ENCODE results near the gene CLSTN1. TPM values are rescaled to one million over a fixed set of nuclear protein-coding genes. Genes with fewer than 3 reads are reported as not detected.

CLSTN1 gene
- 144 and 149 TPM in 2 replicates for total RNA-seq (2014; rRNA removed; shearing (Covaris generic); ENCODE audit: low replicate concordance)

GRCh38 chr1:9823943-9824701, at the start of gene CLSTN1:
TSS of gene CLSTN1 (minus strand) at chr1:9823965. CDS start at chr1:9823733, 232 bp downstream.
- peak; percentile 70 for DNase-seq (ENCODE audit: low read depth)
- in situ Hi-C loops (cut with HindIII; ENCODE audit: low pct_unique_long_range_greater_than_20kb, low sequenced_read_pairs) = no loop called here

GRCh38 chr1:9873385-9873784, 49.6 kb upstream of the CLSTN1 start:
- in situ Hi-C loops (cut with HindIII; ENCODE audit: low pct_unique_long_range_greater_than_20kb, low sequenced_read_pairs) = no loop called here
- no peak for DNase-seq (ENCODE audit: low read depth)

GRCh38 chr1:9872430-9873165, 48.8 kb upstream of the CLSTN1 start:
- in situ Hi-C loops (cut with HindIII; ENCODE audit: low pct_unique_long_range_greater_than_20kb, low sequenced_read_pairs) = no loop called here
- no peak for DNase-seq (ENCODE audit: low read depth)

- in situ Hi-C loops (cut with HindIII; ENCODE audit: low pct_unique_long_range_greater_than_20kb, low sequenced_read_pairs) = no loop called here
- DNase-seq (ENCODE audit: low read depth) = no peak
These were observed 48.1 kb upstream of the CLSTN1 start for GRCh38 chr1:9871707-9872425.

- in situ Hi-C loops (cut with HindIII; ENCODE audit: low pct_unique_long_range_greater_than_20kb, low sequenced_read_pairs) = no loop called here
These were observed 47.3 kb upstream of the CLSTN1 start for GRCh38 chr1:9871021-9871420.

GRCh38 chr1:9870572-9870971, 46.8 kb upstream of the CLSTN1 start:
- in situ Hi-C loops (cut with HindIII; ENCODE audit: low pct_unique_long_range_greater_than_20kb, low sequenced_read_pairs) = no loop called here
- no peak for DNase-seq (ENCODE audit: low read depth)

More at GRCh38 chr1:9871021-9871420, 47.3 kb upstream of the CLSTN1 start:
- DNase-seq (ENCODE audit: low read depth) = no peak

- in situ Hi-C loops (cut with HindIII; ENCODE audit: low pct_unique_long_range_greater_than_20kb, low sequenced_read_pairs) = no loop called here
- DNase-seq (ENCODE audit: low read depth) = no peak
These were observed 46.1 kb upstream of the CLSTN1 start for GRCh38 chr1:9869831-9870251.

- in situ Hi-C loops (cut with HindIII; ENCODE audit: low pct_unique_long_range_greater_than_20kb, low sequenced_read_pairs) = no loop called here
- no peak for DNase-seq (ENCODE audit: low read depth)
These were observed 44.5 kb upstream of the CLSTN1 start for GRCh38 chr1:9868244-9868590.

GRCh38 chr1:9867408-9868243, 43.9 kb upstream of the CLSTN1 start:
- in situ Hi-C loops (cut with HindIII; ENCODE audit: low pct_unique_long_range_greater_than_20kb, low sequenced_read_pairs) = no loop called here
- DNase-seq (ENCODE audit: low read depth) = peak; percentile 46

- no peak for DNase-seq (ENCODE audit: low read depth)
- in situ Hi-C loops (cut with HindIII; ENCODE audit: low pct_unique_long_range_greater_than_20kb, low sequenced_read_pairs) = no loop called here
These were observed 43.1 kb upstream of the CLSTN1 start for GRCh38 chr1:9866836-9867235.

- in situ Hi-C loops (cut with HindIII; ENCODE audit: low pct_unique_long_range_greater_than_20kb, low sequenced_read_pairs) = no loop called here
- peak; percentile 30 for DNase-seq (ENCODE audit: low read depth)
These were observed 42.0 kb upstream of the CLSTN1 start for GRCh38 chr1:9865724-9866123.

- in situ Hi-C loops (cut with HindIII; ENCODE audit: low pct_unique_long_range_greater_than_20kb, low sequenced_read_pairs) = no loop called here
- DNase-seq (ENCODE audit: low read depth) = no peak
These were observed 39.6 kb upstream of the CLSTN1 start for GRCh38 chr1:9863371-9863770.

- in situ Hi-C loops (cut with HindIII; ENCODE audit: low pct_unique_long_range_greater_than_20kb, low sequenced_read_pairs) = no loop called here
- DNase-seq (ENCODE audit: low read depth) = no peak
These were observed 37.6 kb upstream of the CLSTN1 start for GRCh38 chr1:9861360-9861759.

- in situ Hi-C loops (cut with HindIII; ENCODE audit: low pct_unique_long_range_greater_than_20kb, low sequenced_read_pairs) = no loop called here
- no peak for DNase-seq (ENCODE audit: low read depth)
These were observed 37.1 kb upstream of the CLSTN1 start for GRCh38 chr1:9860887-9861286.

- no peak for DNase-seq (ENCODE audit: low read depth)
- in situ Hi-C loops (cut with HindIII; ENCODE audit: low pct_unique_long_range_greater_than_20kb, low sequenced_read_pairs) = no loop called here
These were observed 35.7 kb upstream of the CLSTN1 start for GRCh38 chr1:9859281-9860014.

GRCh38 chr1:9858293-9859035, 34.7 kb upstream of the CLSTN1 start:
- in situ Hi-C loops (cut with HindIII; ENCODE audit: low pct_unique_long_range_greater_than_20kb, low sequenced_read_pairs) = no loop called here
- no peak for DNase-seq (ENCODE audit: low read depth)

- no peak for DNase-seq (ENCODE audit: low read depth)
- in situ Hi-C loops (cut with HindIII; ENCODE audit: low pct_unique_long_range_greater_than_20kb, low sequenced_read_pairs) = no loop called here
These were observed 31.4 kb upstream of the CLSTN1 start for GRCh38 chr1:9855186-9855585.

Measured in Caki2 (cell line).